ENCODE measurements around the gene GIPC1.
"Not testable (repeated sequence)": the region's sequence is repeated elsewhere in the genome, so short reads cannot be mapped to it uniquely, and the experiment has no call there.

The GIPC1 gene

DNA sequence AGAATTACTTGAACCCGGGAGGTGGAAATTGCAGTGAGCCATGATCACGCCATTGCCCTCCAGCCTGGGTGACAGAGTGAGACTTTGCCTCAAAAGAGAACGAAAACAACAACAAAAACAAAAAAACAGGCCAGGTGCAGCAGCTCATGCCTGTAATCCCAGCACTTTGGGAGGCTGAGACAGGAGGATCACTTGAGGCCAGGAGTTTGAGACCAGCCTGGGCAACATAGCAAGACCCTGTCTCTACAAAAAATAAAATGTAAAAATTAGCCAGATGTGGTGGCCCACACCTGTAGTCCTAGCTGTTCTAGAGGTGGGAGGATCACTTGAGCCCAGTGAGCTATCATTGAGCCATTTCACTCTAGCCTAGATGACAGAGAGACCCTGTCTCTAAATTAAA lies 43.6 kb downstream of the GIPC1 start:
- H4K12ac ChIP-seq (ENCODE audit: low read depth, low read length); H3K4ac ChIP-seq (ENCODE audit: low read depth, low read length); H4K91ac ChIP-seq (ENCODE audit: low read depth, low read length); H2AFZ ChIP-seq (ENCODE audit: insufficient read depth, low read length, poor library complexity); H3K18ac ChIP-seq (ENCODE audit: low read length); H3K9me3 ChIP-seq (ENCODE audit: insufficient read depth, low read depth, low read length); H3K23ac ChIP-seq (ENCODE audit: low read length); H3K9ac ChIP-seq (ENCODE audit: low read length); H4K8ac ChIP-seq (ENCODE audit: low read depth, low read length); H3K27ac ChIP-seq (ENCODE audit: low read depth, low read length); H3K4me3 ChIP-seq (ENCODE audit: low read depth, low read length); H2BK12ac ChIP-seq (ENCODE audit: low read length); DNase-seq; H3K79me2 ChIP-seq (ENCODE audit: control insufficient read depth, insufficient read depth, low read length, poor library complexity); H3K27me3 ChIP-seq (ENCODE audit: insufficient read depth, low read length); H3K79me1 ChIP-seq (ENCODE audit: low read length); H3K4me2 ChIP-seq (ENCODE audit: low read length); H2BK120ac ChIP-seq (ENCODE audit: insufficient read depth, low read length, poor library complexity); H2AK5ac ChIP-seq (ENCODE audit: low read length); H3K14ac ChIP-seq (ENCODE audit: low read length); H2BK5ac ChIP-seq (ENCODE audit: low read depth, low read length, poor library complexity); H3K4me1 ChIP-seq (ENCODE audit: control insufficient read depth in 1 of 2, insufficient read depth in 2 of 2, low read length in 2 of 2): not testable (repeated sequence)
- no CpG with 5 or more reads among the region's 3 CpGs for WGBS (ENCODE audit: extremely low coverage, insufficient coverage, insufficient read length)
- H3K36me3 ChIP-seq (ENCODE audit: control insufficient read depth in 1 of 2, insufficient read depth in 2 of 2, low read length in 2 of 2) = peaks cover 9 to 12% of the 10 kb centered on the region in 2 experiments

DNA sequence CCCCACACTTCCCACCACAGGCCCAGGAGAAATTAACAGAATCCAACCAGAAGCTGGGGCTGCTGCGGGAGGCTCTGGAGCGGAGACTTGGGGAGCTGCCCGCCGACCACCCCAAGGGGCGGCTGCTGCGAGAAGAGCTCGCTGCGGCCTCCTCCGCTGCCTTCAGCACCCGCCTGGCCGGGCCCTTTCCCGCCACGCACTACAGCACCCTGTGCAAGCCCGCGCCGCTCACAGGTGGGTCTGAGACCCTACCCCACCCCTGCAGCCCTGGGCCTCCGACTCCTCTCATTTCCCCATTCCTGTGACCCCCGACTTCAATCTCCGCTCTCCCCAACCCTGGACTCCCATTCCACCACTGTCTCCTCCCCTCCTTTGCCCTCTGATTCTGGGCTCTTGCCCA lies 45.1 kb downstream of the GIPC1 start:
- no peak overlapping the region for H3K9ac ChIP-seq (ENCODE audit: low read length)
- H3K23ac ChIP-seq (ENCODE audit: low read length) = no peak overlapping the region
- H3K27me3 ChIP-seq (ENCODE audit: insufficient read depth, low read length) = no peaks in the 10 kb centered on the region
- H2BK5ac ChIP-seq (ENCODE audit: low read depth, low read length, poor library complexity) = no peak overlapping the region
- H3K4ac ChIP-seq (ENCODE audit: low read depth, low read length) = no peak overlapping the region
- no peaks in the 10 kb centered on the region for H3K79me2 ChIP-seq (ENCODE audit: control insufficient read depth, insufficient read depth, low read length, poor library complexity)
- peaks cover 6% of the 10 kb centered on the region for H3K9me3 ChIP-seq (ENCODE audit: insufficient read depth, low read depth, low read length)
- DNase-seq = no peak
- no peak overlapping the region for H4K8ac ChIP-seq (ENCODE audit: low read depth, low read length)
- no peaks in the 10 kb centered on the region for H3K4me1 ChIP-seq (ENCODE audit: control insufficient read depth in 1 of 2, insufficient read depth in 2 of 2, low read length in 2 of 2)
- H2AK5ac ChIP-seq (ENCODE audit: low read length) = no peak overlapping the region
- no peak overlapping the region for H2BK12ac ChIP-seq (ENCODE audit: low read length)
- H4K91ac ChIP-seq (ENCODE audit: low read depth, low read length) = no peak overlapping the region
- no peaks in the 10 kb centered on the region for H3K79me1 ChIP-seq (ENCODE audit: low read length)
- no peak overlapping the region for H2BK120ac ChIP-seq (ENCODE audit: insufficient read depth, low read length, poor library complexity)
- H3K27ac ChIP-seq (ENCODE audit: low read depth, low read length) = no peak overlapping the region
- no peak overlapping the region for H2AFZ ChIP-seq (ENCODE audit: insufficient read depth, low read length, poor library complexity)
- H4K12ac ChIP-seq (ENCODE audit: low read depth, low read length) = no peak overlapping the region
- no peak overlapping the region for H3K4me2 ChIP-seq (ENCODE audit: low read length)
- no CpG with 5 or more reads among the region's 19 CpGs for WGBS (ENCODE audit: extremely low coverage, insufficient coverage, insufficient read length)
- H3K36me3 ChIP-seq (ENCODE audit: control insufficient read depth in 1 of 2, insufficient read depth in 2 of 2, low read length in 2 of 2) = peaks cover 14 to 20% of the 10 kb centered on the region in 2 experiments
- H3K18ac ChIP-seq (ENCODE audit: low read length) = no peak overlapping the region
- H3K4me3 ChIP-seq (ENCODE audit: low read depth, low read length) = no peak overlapping the region
- H3K14ac ChIP-seq (ENCODE audit: low read length) = no peak overlapping the region

DNA sequence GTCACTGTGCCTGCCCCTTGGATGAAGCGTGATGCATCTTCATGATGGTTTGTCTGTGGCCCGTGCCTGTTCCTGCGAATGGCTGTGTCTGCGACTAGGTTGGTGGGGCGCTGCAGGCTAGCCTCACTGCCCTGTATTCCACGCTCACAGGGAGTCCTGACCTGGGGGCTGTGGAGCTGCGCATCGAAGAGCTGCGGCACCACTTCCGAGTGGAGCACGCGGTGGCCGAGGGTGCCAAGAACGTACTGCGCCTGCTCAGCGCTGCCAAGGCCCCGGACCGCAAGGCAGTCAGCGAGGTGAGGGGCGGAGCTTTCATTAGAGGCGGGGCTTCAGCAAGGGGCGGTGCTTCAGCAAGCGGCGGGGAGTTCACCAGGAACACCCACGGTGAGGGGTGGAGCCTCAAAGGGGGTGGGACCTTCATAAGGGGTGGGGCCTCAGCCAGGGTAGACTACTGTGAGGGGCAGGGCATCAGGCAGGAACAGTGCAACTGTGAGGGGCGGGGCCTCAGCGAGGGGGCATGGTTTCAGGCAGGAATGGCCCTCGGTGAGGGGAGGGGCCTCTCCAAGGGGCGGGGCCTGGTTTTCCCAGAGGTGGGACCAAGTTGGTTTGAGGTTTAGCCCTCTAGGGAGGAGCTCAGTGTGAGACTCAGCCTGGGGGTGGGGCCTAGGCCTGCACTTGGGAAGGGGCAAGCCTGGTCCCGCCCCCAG lies 45.6 kb downstream of the GIPC1 start:
- Histone ChIP-seq H2BK5ac (ENCODE audit: low read depth, low read length, poor library complexity) (no peak overlapping the region), H3K79me1 (ENCODE audit: low read length) (no peaks in the 10 kb centered on the region), H3K79me2 (ENCODE audit: control insufficient read depth, insufficient read depth, low read length, poor library complexity) (no peaks in the 10 kb centered on the region)

GRCh38 chr19:14449321-14449720 lies 46.6 kb downstream of the GIPC1 start:
- H2AK5ac ChIP-seq (ENCODE audit: low read length) = no peak overlapping the region
- H3K14ac ChIP-seq (ENCODE audit: low read length) = no peak overlapping the region
- no peaks in the 10 kb centered on the region for H3K79me2 ChIP-seq (ENCODE audit: control insufficient read depth, insufficient read depth, low read length, poor library complexity)
- H4K12ac ChIP-seq (ENCODE audit: low read depth, low read length) = no peak overlapping the region
- H3K79me1 ChIP-seq (ENCODE audit: low read length) = no peaks in the 10 kb centered on the region
- no peak overlapping the region for H2BK120ac ChIP-seq (ENCODE audit: insufficient read depth, low read length, poor library complexity)
- H3K4ac ChIP-seq (ENCODE audit: low read depth, low read length) = no peak overlapping the region
- no peak overlapping the region for H2AFZ ChIP-seq (ENCODE audit: insufficient read depth, low read length, poor library complexity)
- no peak overlapping the region for H3K4me2 ChIP-seq (ENCODE audit: low read length)
- peaks cover 6% of the 10 kb centered on the region for H3K9me3 ChIP-seq (ENCODE audit: insufficient read depth, low read depth, low read length)
- H2BK12ac ChIP-seq (ENCODE audit: low read length) = no peak overlapping the region
- no peak overlapping the region for H2BK5ac ChIP-seq (ENCODE audit: low read depth, low read length, poor library complexity)
- peaks cover 18 to 24% of the 10 kb centered on the region in 2 experiments for H3K36me3 ChIP-seq (ENCODE audit: control insufficient read depth in 1 of 2, insufficient read depth in 2 of 2, low read length in 2 of 2)
- H3K9ac ChIP-seq (ENCODE audit: low read length) = no peak overlapping the region
- H4K8ac ChIP-seq (ENCODE audit: low read depth, low read length) = no peak overlapping the region
- H3K27me3 ChIP-seq (ENCODE audit: insufficient read depth, low read length) = no peaks in the 10 kb centered on the region
- no peak overlapping the region for H3K23ac ChIP-seq (ENCODE audit: low read length)
- H4K91ac ChIP-seq (ENCODE audit: low read depth, low read length) = no peak overlapping the region
- H3K4me1 ChIP-seq (ENCODE audit: control insufficient read depth in 1 of 2, insufficient read depth in 2 of 2, low read length in 2 of 2) = no peaks in the 10 kb centered on the region
- no CpG with 5 or more reads among the region's 6 CpGs for WGBS (ENCODE audit: extremely low coverage, insufficient coverage, insufficient read length)
- H3K27ac ChIP-seq (ENCODE audit: low read depth, low read length) = no peak overlapping the region
- peak; percentile 90 to 92 for DNase-seq
- no peak overlapping the region for H3K18ac ChIP-seq (ENCODE audit: low read length)
- H3K4me3 ChIP-seq (ENCODE audit: low read depth, low read length) = no peak overlapping the region

More for the DNA sequence above, 45.6 kb downstream of the GIPC1 start:
- H2BK120ac ChIP-seq (ENCODE audit: insufficient read depth, low read length, poor library complexity) = no peak overlapping the region
- H3K9ac ChIP-seq (ENCODE audit: low read length) = no peak overlapping the region
- H3K18ac ChIP-seq (ENCODE audit: low read length) = no peak overlapping the region
- no peak overlapping the region for H3K4me2 ChIP-seq (ENCODE audit: low read length)
- H2AFZ ChIP-seq (ENCODE audit: insufficient read depth, low read length, poor library complexity) = no peak overlapping the region
- no CpG with 5 or more reads among the region's 30 CpGs for WGBS (ENCODE audit: extremely low coverage, insufficient coverage, insufficient read length)
- H4K8ac ChIP-seq (ENCODE audit: low read depth, low read length) = no peak overlapping the region
- no peak overlapping the region for H3K4ac ChIP-seq (ENCODE audit: low read depth, low read length)
- no peak overlapping the region for H2BK12ac ChIP-seq (ENCODE audit: low read length)
- no peaks in the 10 kb centered on the region for H3K27me3 ChIP-seq (ENCODE audit: insufficient read depth, low read length)
- peaks cover 6% of the 10 kb centered on the region for H3K9me3 ChIP-seq (ENCODE audit: insufficient read depth, low read depth, low read length)
- no peak overlapping the region for H2AK5ac ChIP-seq (ENCODE audit: low read length)
- H3K4me1 ChIP-seq (ENCODE audit: control insufficient read depth in 1 of 2, insufficient read depth in 2 of 2, low read length in 2 of 2) = no peaks in the 10 kb centered on the region
- H3K23ac ChIP-seq (ENCODE audit: low read length) = no peak overlapping the region
- no peak overlapping the region for H3K14ac ChIP-seq (ENCODE audit: low read length)
- peak in 1 of 2 donors; percentile 44 for DNase-seq
- H3K27ac ChIP-seq (ENCODE audit: low read depth, low read length) = no peak overlapping the region
- no peak overlapping the region for H4K12ac ChIP-seq (ENCODE audit: low read depth, low read length)
- H3K4me3 ChIP-seq (ENCODE audit: low read depth, low read length) = no peak overlapping the region
- no peak overlapping the region for H4K91ac ChIP-seq (ENCODE audit: low read depth, low read length)
- H3K36me3 ChIP-seq (ENCODE audit: control insufficient read depth in 1 of 2, insufficient read depth in 2 of 2, low read length in 2 of 2) = peaks cover 14 to 20% of the 10 kb centered on the region in 2 experiments
